HG03521 (cell line): Measurements from ENCODE around the gene PPEF1.
"Not testable (repeated sequence)": the region's sequence is repeated elsewhere in the genome, so short reads cannot be mapped to it uniquely, and the experiment has no call there.

ENCODE experiments used
- ATAC-seq: cut with Tn5 transposase; IDR thresholded peaks from one replicate; pipeline ENCODE4 v1.9.1; 2021; ENCODE audit warnings: mild to moderate bottlenecking, moderate library complexity; ENCODE audit not compliant: unreplicated experiment

The PPEF1 gene

GRCh38 chrX:18792828-18793227 is 85.4 kb downstream of the PPEF1 start:
- no peak for ATAC-seq

- no peak for ATAC-seq
Observed at GRCh38 chrX:18793601-18794089, 86.2 kb downstream of the PPEF1 start.

GRCh38 chrX:18797141-18797540 is 89.7 kb downstream of the PPEF1 start:
- ATAC-seq = no peak

- no peak for ATAC-seq
Observed at GRCh38 chrX:18799911-18800310, 92.5 kb downstream of the PPEF1 start.

- ATAC-seq = no peak
Observed at GRCh38 chrX:18809641-18810040, 102.2 kb downstream of the PPEF1 start.

- no peak for ATAC-seq
Observed at GRCh38 chrX:18810416-18810815, 103.0 kb downstream of the PPEF1 start.

GRCh38 chrX:18825375-18825774 is 117.9 kb downstream of the PPEF1 start:
- ATAC-seq = no peak

- no peak for ATAC-seq
Observed at GRCh38 chrX:18828832-18829404, 121.5 kb downstream of the PPEF1 start.

GRCh38 chrX:18833071-18833731 is 125.8 kb downstream of the PPEF1 start:
- no peak for ATAC-seq

- not testable (repeated sequence) for ATAC-seq
Observed at GRCh38 chrX:18847901-18848300, 140.5 kb downstream of the PPEF1 start.

- peak; percentile 81 for ATAC-seq
Observed at GRCh38 chrX:18855919-18856644, 148.6 kb downstream of the PPEF1 start.

GRCh38 chrX:18856645-18856997 is 149.2 kb downstream of the PPEF1 start:
- ATAC-seq = no peak

- ATAC-seq = no peak
Observed at GRCh38 chrX:18861511-18861910, 154.1 kb downstream of the PPEF1 start.

- no peak for ATAC-seq
Observed at GRCh38 chrX:18864390-18864920, 157.0 kb downstream of the PPEF1 start.

GRCh38 chrX:18871161-18871890 is 163.9 kb downstream of the PPEF1 start:
- ATAC-seq = no peak

GRCh38 chrX:18871970-18872369 is 164.5 kb downstream of the PPEF1 start:
- ATAC-seq = no peak

GRCh38 chrX:18872621-18873020 is 165.2 kb downstream of the PPEF1 start:
- ATAC-seq = no peak

GRCh38 chrX:18873189-18873791 is 165.8 kb downstream of the PPEF1 start:
- ATAC-seq = no peak

- ATAC-seq = no peak
Observed at GRCh38 chrX:18873836-18874235, 166.4 kb downstream of the PPEF1 start.

GRCh38 chrX:18874560-18875255 is 167.3 kb downstream of the PPEF1 start:
- ATAC-seq = no peak
